Right lobe of liver (tissue), 6 donors: ENCODE results near the gene RIPOR1. TPM values are rescaled to one million over a fixed set of nuclear protein-coding genes. Genes with fewer than 3 reads are reported as not detected.
"Not testable (repeated sequence)": the region's sequence is repeated elsewhere in the genome, so short reads cannot be mapped to it uniquely, and the experiment has no call there.

Source experiments
- ATAC-seq, 4 donors: fragments of 200-7000 bp; cut with Tn5 transposase; one replicate each; pipeline ENCODE4 v1.9.1; 2020; ENCODE audit warnings: mild to moderate bottlenecking in 4 of 4, moderate library complexity in 4 of 4
- DNase-seq, 3 donors: peaks; one replicate each; pipeline ENCODE4 v3.0.0-alpha.2; 2020
- H3K27ac ChIP-seq, 3 donors: fragments of 200-600 bp; one replicate each; pipeline ENCODE4 v1.8.0; 2022
- H3K27me3 ChIP-seq, 2 donors: fragments of 200-600 bp; one replicate each; pipeline ENCODE4 v1.8.0; 2022
- H3K36me3 ChIP-seq, 4 donors: fragments of 200-600 bp; sonication (generic) in 1 of 4; one replicate each; pipeline versions ENCODE4 v1.5.1 to v1.8.0; 2017 to 2022; ENCODE audit warnings: control low read depth in 1 of 4
- H3K4me1 ChIP-seq, 4 donors: fragments of 200-600 bp; sonication (generic) in 1 of 4; one replicate each; pipeline versions ENCODE4 v1.5.1 to v1.8.0; 2017 to 2022; ENCODE audit warnings: control low read depth in 1 of 4
- H3K4me3 ChIP-seq, 3 donors: fragments of 200-600 bp; one replicate each; pipeline ENCODE4 v1.8.0; 2022
- H3K9me3 ChIP-seq, 4 donors: fragments of 200-600 bp; sonication (generic) in 1 of 4; one replicate each; pipeline versions ENCODE4 v1.5.1 to v1.8.0; 2017 to 2022; ENCODE audit warnings: control low read depth in 1 of 4
- CTCF ChIP-seq, 4 donors: fragments of 200-600 bp in 3 of 4; fragments of 450-650 bp in 1 of 4; IDR thresholded peaks; one replicate each; pipeline versions ENCODE4 v1.5.1 to v1.8.0; 2016 to 2022; ENCODE audit warnings: antibody characterized with exemption in 4 of 4, mild to moderate bottlenecking in 2 of 4
- POLR2A ChIP-seq: fragments of 450-650 bp; IDR thresholded peaks from one replicate; pipeline ENCODE4 v1.6.1; 2017; ENCODE audit warnings: antibody characterized with exemption, mild to moderate bottlenecking
- WGBS: methylation state at CpG from one replicate; pipeline ENCODE4 v1.1.6; 2018; ENCODE audit warnings: low coverage, low lambda C conversion rate; ENCODE audit not compliant: insufficient coverage; ENCODE audit errors: missing lambda C conversion rate; 5-methylcytosine and 5-hydroxymethylcytosine counted together
- intact Hi-C, 2 donors: fragments of 100-400 bp; cut with DNase I; formaldehyde crosslinking; loops; one replicate each; pipeline versions ENCODE4 v1.11.2 to v1.14.1; 2022
- total RNA-seq, 6 experiments: library from RNA; depleted of rRNA in 2 of 6; stranded (reverse); fragments of >200 nt in 2 of 6; fragmentation: NEBNext Ultra II Directional in 3 of 6; extraction: Animal tissue kit (Norgen Biotek cat#: 25700) in 3 of 6; gene quantifications; one replicate each; pipeline versions ENCODE4 v1.1.0 to v1.2.4, GENCODE V29; 2016 to 2023
- donor health status: DM: no; HTN: yes; CAD: no.
- donor health status: DM: no; HTN: no; CAD: no.
- donor health status: DM: no; HTN: no; CAD: no.
- donor health status: DM: no; HTN: yes; CAD: no.
- donor health status: DM: no; HTN: yes; CAD: no.

Gene RIPOR1
- total RNA-seq, 6 experiments from 2014 or later = 19.9 to 35.0 (median 26.8) TPM

GRCh38 chr16:67529582-67530012, 968 bp downstream of the RIPOR1 start:
- Histone ChIP-seq H3K4me3 (peak overlapping the region; percentile 78 to 87 (median 81)), H3K27me3 (no peaks in the 10 kb centered on the region), H3K4me1 (peaks cover 0 to 28% (median 9%) of the 10 kb centered on the region in 4 donors), H3K27ac (peak overlapping the region; percentile 70 to 88 (median 76)), H3K9me3 (no peaks in the 10 kb centered on the region), H3K36me3 (no peaks in the 10 kb centered on the region)
- no peak for TF ChIP-seq CTCF (IDR thresholded peaks at IDR 0.05)
- no peak for TF ChIP-seq POLR2A
- intact Hi-C loops = no loop called here
- DNase-seq (no peak), ATAC-seq (peak in 3 of 4 donors; percentile 3 to 4 (median 3))
- WGBS = 17% methylated on average over 10 of the region's 16 CpGs

DNA sequence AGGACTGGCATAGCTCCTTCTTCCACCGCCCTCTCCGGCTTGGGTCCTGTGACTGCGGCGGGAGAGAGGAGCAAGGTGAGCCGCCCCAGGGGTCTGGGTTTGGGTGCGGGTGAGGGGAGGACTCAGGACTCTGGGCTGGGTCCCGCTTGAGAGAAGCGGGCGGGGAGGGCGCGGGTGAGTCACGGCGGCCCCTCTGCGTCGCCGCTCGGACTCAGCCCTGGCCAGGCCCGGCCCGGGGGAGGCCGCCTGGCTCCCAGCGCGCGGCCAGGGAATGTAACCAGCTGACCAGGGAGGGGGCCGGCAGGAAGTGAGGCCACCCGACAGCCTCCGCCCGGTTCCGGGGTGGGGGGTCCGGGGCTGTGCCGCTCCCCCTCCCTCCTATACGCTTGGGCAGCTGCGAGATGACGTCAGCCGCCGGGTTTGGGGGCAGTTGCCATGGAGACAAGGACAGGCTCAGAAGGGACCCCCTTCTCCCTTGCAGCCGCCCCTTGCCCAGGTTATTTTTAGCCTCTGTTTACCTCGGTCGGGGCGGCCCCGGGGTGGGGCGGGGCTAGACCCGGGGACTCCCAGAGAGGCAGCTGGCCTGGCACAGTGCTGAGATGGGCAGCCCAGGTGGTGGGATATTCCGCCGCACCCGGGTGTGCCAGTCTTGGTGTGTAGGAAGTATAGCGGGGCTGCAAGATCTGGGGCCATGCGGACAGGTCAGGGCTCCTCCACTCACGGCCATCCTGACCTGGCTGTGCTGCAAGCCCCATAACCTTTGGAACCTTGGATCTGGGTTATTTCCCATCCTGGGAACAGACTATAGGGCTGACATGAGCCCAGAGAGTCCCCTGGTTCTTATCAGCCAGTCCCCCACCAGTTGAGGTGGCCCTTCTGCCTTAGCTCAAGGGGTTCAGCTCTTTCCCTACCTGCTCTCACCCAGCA, 1.6 kb downstream of the RIPOR1 start:
- no peaks in the 10 kb centered on the region for H3K36me3 ChIP-seq
- peak; percentile 69 to 76 (median 75) for DNase-seq
- intact Hi-C loops = no loop called here
- H3K27me3 ChIP-seq = no peaks in the 10 kb centered on the region
- H3K9me3 ChIP-seq = no peaks in the 10 kb centered on the region
- 5% methylated on average over 4 of the region's 48 CpGs for WGBS
- TF ChIP-seq CTCF (IDR thresholded peaks at IDR 0.05) = no peak
- TF ChIP-seq POLR2A = peak; percentile 81
- peak; percentile 51 to 64 (median 56) for ATAC-seq
- peak overlapping the region; percentile 78 to 87 (median 81) for H3K4me3 ChIP-seq
- H3K4me1 ChIP-seq = peaks cover 0 to 28% (median 9%) of the 10 kb centered on the region in 4 donors
- H3K27ac ChIP-seq = peak overlapping the region; percentile 70 to 88 (median 76)

DNA sequence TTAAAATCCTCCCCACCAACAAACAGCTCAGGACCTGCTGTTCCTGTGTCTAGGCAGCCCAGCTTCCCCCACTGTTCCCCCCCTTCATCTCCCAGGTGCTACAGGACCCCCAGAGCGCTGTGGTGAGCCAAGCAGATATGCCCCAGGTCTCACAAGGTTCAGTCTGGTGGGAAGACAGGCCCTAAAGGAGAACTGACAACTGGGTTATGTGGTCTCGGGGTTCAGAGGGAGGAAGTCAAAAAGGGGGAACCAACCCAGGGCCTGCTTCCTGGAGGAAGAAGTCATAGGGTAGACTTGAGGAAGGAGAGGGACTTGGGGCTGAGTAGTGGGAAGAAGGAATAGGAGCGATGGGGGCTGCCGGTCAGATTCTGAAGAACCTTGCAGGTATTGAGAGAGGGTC, 2.6 kb downstream of the RIPOR1 start:
- Histone ChIP-seq H3K27me3 (no peaks in the 10 kb centered on the region), H3K4me1 (peaks cover 0 to 28% (median 9%) of the 10 kb centered on the region in 4 donors), H3K36me3 (no peaks in the 10 kb centered on the region), H3K27ac (peak overlapping the region; percentile 70 to 88 (median 76)), H3K4me3 (peak overlapping the region in 1 of 3 donors; percentile 81), H3K9me3 (no peaks in the 10 kb centered on the region)
- TF ChIP-seq CTCF (IDR thresholded peaks at IDR 0.05) = no peak
- TF ChIP-seq POLR2A = peak; percentile 15
- no peak for DNase-seq
- intact Hi-C loops = no loop called here
- no peak for ATAC-seq
- 76% methylated on average over 3 of the region's 4 CpGs for WGBS

GRCh38 chr16:67533024-67533560, 4.5 kb downstream of the RIPOR1 start:
- no peak for ATAC-seq
- Histone ChIP-seq H3K4me1 (peaks cover 0 to 30% (median 8%) of the 10 kb centered on the region in 4 donors), H3K36me3 (no peaks in the 10 kb centered on the region), H3K27me3 (no peaks in the 10 kb centered on the region), H3K9me3 (no peaks in the 10 kb centered on the region), H3K27ac (no peak overlapping the region), H3K4me3 (no peak overlapping the region)
- intact Hi-C loops = no loop called here
- 71% methylated on average over 9 of the region's 9 CpGs for WGBS
- no peak for DNase-seq
- no peak for TF ChIP-seq CTCF (IDR thresholded peaks at IDR 0.05)
- TF ChIP-seq POLR2A = no peak

DNA sequence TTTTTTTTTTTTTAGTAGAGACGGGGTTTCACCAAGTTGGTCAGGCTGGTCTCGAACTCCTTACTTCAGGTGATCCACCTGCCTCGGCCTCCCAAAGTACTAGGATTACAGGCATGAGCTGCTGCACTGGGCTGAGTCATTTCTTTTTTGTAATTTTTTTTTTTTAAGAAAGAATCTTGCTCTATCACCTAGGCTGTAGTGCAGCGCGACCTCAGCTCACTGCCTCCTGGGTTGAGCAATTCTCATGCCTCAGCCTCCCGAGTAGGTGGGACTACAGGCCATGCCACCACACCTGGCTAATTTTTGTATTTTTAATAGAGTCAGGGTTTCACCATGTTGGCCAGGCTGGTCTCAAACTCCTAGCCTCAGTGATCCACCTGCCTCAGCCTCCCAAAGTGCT, 5.4 kb downstream of the RIPOR1 start:
- not testable (repeated sequence) for ATAC-seq

More for the DNA sequence above, 5.4 kb downstream of the RIPOR1 start:
- H3K36me3 ChIP-seq, intact Hi-C loops, H3K27ac ChIP-seq, DNase-seq, H3K27me3 ChIP-seq, H3K9me3 ChIP-seq, H3K4me3 ChIP-seq: not testable (repeated sequence)
- WGBS = 83% methylated on average over 6 of the region's 6 CpGs
- H3K4me1 ChIP-seq = peaks cover 0 to 32% (median 8%) of the 10 kb centered on the region in 4 donors
